ENCODE results near the gene C5orf15. TPM values are rescaled to one million over a fixed set of nuclear protein-coding genes. Genes with fewer than 3 reads are reported as not detected.

Gene C5orf15
- total RNA-seq, 1 donor from 2014 or later = 70.2 TPM

DNA sequence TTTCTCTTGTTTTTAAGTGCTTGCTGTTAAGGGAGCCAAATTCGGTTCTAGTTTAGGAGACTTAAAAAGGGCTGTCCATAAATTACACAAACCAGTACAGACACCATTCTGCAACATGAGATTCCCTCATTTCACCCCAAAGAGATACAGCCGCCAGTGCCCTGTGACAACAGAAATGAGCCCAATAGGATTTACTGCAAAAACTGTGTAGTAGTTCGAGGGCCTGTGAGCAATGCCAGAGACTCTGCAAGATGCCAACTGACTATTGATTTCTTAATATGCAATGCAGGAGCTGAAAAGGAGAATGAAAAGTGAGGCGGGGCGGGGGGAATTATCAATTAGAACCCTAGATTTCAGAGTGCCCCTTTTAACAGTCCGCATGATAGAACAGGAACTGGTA is 5.7 kb upstream of the C5orf15 start:
- Histone ChIP-seq H3K4me3 (ENCODE audit: low read depth, low read length) (no peak overlapping the region), H3K36me3 (ENCODE audit: control insufficient read depth, insufficient read depth, low read length) (no peaks in the 10 kb centered on the region), H3K27me3 (ENCODE audit: control insufficient read depth, insufficient read depth, low read length) (no peaks in the 10 kb centered on the region)
- DNase-seq (ENCODE audit: low read depth) = no peak
- TF ChIP-seq CTCF (IDR thresholded peaks at IDR 0.05; ENCODE audit: insufficient read depth, low read length, poor library complexity, severe bottlenecking) = no peak

DNA sequence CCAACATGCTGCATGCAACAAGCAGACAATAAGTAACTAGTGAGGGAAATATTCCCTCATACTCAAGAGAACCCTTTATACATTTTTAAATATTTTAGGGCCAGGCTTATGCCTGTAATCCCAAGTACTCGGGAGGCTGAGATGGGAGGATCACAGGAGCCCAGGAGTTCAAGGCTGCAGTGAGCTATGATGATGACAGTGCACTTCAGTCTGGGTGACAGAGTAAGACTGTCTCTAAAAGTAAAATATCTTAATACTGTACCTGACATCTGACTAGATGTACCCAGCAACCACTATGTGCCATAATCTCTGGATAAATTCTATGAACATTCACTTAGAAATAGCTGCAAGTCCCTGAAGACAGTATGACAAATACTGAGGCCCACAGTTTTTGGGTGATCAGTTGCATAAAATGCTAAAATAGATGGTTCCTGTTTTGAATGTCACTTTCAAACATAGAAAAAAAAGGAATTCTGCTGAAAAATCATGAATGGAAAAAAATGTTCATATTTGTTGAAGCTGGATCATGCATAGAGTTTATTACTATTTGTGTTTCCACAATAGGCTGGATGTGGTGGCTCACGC is 2.0 kb upstream of the C5orf15 start:
- Histone ChIP-seq H3K27me3 (ENCODE audit: control insufficient read depth, insufficient read depth, low read length) (no peaks in the 10 kb centered on the region), H3K4me3 (ENCODE audit: low read depth, low read length) (no peak overlapping the region), H3K36me3 (ENCODE audit: control insufficient read depth, insufficient read depth, low read length) (no peaks in the 10 kb centered on the region)
- no peak for DNase-seq (ENCODE audit: low read depth)
- TF ChIP-seq CTCF (IDR thresholded peaks at IDR 0.05; ENCODE audit: insufficient read depth, low read length, poor library complexity, severe bottlenecking) = no peak

GRCh38 chr5:133969654-133970324 is 1.4 kb upstream of the C5orf15 start:
- Histone ChIP-seq H3K27me3 (ENCODE audit: control insufficient read depth, insufficient read depth, low read length) (no peaks in the 10 kb centered on the region), H3K36me3 (ENCODE audit: control insufficient read depth, insufficient read depth, low read length) (no peaks in the 10 kb centered on the region), H3K4me3 (ENCODE audit: low read depth, low read length) (no peak overlapping the region)
- peak; percentile 52 for DNase-seq (ENCODE audit: low read depth)
- no peak for TF ChIP-seq CTCF (IDR thresholded peaks at IDR 0.05; ENCODE audit: insufficient read depth, low read length, poor library complexity, severe bottlenecking)

DNA sequence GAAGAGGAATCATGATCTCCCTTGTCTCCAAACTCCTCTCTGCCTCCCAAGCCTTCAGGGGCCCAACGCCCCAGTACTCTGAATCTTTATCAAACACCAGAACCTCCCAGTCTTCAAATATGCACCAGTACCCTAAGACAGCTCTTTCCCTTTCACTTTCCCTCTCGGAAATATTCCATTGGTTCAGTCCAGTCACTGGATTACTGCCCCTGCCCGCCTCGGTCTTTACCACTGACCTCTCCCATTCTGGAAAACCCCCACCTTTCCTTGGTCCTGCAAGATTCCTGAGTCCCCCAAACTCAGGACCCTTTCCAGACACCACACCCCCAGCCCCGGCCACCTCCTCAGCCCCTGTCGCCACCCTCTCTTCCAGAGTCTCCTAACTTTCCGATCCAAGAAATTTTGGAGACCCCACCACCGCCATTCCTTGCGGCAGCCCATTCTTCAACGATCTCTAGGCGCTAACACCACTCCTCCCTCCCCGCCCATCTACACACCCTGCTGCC is 674 bp downstream of the C5orf15 start:
- DNase-seq (ENCODE audit: low read depth) = no peak
- no peak for TF ChIP-seq CTCF (IDR thresholded peaks at IDR 0.05; ENCODE audit: insufficient read depth, low read length, poor library complexity, severe bottlenecking)
- Histone ChIP-seq H3K36me3 (ENCODE audit: control insufficient read depth, insufficient read depth, low read length) (no peaks in the 10 kb centered on the region), H3K4me3 (ENCODE audit: low read depth, low read length) (peak overlapping the region; percentile 85), H3K27me3 (ENCODE audit: control insufficient read depth, insufficient read depth, low read length) (no peaks in the 10 kb centered on the region)

GRCh38 chr5:133967124-133967523 is 1.3 kb downstream of the C5orf15 start:
- no peak for TF ChIP-seq CTCF (IDR thresholded peaks at IDR 0.05; ENCODE audit: insufficient read depth, low read length, poor library complexity, severe bottlenecking)
- H3K4me3 ChIP-seq (ENCODE audit: low read depth, low read length) = peak overlapping the region; percentile 85
- no peaks in the 10 kb centered on the region for H3K27me3 ChIP-seq (ENCODE audit: control insufficient read depth, insufficient read depth, low read length)
- no peaks in the 10 kb centered on the region for H3K36me3 ChIP-seq (ENCODE audit: control insufficient read depth, insufficient read depth, low read length)
- DNase-seq (ENCODE audit: low read depth) = no peak

Measured in kidney epithelial cell (primary cell).